H4 (cell line): ENCODE measurements around the gene FAM53B. TPM values are rescaled to one million over a fixed set of nuclear protein-coding genes. Genes with fewer than 3 reads are reported as not detected.

Source experiments
- DNase-seq: peaks from one replicate; pipeline ENCODE4 v3.0.0-alpha.2; 2015; ENCODE audit warnings: low spot score
- total RNA-seq: library from RNA; depleted of rRNA; stranded (reverse); fragments of >200 nt; shearing (Covaris generic); gene quantifications from 2 replicates; pipeline ENCODE4 v1.2.3, GENCODE V29; 2014

The FAM53B gene
- total RNA-seq, 1 experiment from 2014 or later, result 7.4 TPM

GRCh38 chr10:124648738-124649137, 95.4 kb downstream of the FAM53B start:
- DNase-seq, result peak; percentile 46

DNA sequence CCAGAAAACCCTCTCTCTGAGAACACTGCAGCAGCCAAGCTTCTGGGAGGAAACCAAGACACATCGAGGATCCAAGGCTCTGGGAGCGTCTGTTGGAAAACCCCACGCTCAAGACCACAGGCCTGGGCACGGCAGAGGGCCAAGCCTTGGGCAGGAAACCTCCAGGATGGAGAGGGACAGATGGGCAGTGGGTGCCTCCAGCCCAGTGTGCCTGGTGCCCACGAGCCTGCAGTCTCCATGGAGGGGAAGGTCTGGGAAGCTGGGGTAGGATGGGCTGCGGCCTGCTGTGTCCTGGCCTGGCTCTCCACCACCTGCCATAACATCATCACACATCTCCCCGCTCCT, 96.1 kb downstream of the FAM53B start:
- DNase-seq, result no peak

DNA sequence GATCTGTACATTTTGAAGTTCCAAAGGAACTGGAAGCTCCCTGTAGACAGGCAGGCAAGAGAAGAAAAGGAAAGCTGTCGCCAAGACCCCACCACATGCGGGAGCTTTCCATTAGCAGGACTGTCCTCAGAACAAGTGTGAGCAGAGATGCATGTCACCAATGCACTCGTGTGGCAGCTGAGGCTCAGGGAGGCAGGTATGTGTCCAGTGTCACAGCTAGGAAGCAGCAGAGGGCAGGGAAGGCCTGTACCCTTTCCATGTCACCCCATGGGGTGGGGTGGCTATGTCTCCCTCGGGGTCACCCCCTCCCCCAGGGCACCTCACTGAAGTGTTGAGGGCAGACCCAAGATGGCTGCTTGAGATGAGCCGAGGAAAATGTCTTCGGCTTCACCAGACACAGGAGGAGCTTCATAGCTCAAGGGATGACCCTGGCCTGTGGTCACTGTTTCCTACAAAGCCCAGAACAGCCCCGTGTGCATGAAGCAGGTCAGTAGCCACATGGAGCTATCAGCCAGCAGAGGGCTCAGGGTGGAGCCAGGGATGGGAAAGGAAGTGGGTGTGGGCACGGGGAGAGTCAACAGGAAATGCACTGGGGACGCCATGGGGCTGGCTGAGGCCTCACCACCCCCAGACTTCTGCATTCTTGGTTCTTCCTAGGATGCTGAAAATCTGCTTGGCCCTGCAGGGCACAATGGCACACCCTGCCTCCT, 96.6 kb downstream of the FAM53B start:
- DNase-seq, result peak; percentile 57

DNA sequence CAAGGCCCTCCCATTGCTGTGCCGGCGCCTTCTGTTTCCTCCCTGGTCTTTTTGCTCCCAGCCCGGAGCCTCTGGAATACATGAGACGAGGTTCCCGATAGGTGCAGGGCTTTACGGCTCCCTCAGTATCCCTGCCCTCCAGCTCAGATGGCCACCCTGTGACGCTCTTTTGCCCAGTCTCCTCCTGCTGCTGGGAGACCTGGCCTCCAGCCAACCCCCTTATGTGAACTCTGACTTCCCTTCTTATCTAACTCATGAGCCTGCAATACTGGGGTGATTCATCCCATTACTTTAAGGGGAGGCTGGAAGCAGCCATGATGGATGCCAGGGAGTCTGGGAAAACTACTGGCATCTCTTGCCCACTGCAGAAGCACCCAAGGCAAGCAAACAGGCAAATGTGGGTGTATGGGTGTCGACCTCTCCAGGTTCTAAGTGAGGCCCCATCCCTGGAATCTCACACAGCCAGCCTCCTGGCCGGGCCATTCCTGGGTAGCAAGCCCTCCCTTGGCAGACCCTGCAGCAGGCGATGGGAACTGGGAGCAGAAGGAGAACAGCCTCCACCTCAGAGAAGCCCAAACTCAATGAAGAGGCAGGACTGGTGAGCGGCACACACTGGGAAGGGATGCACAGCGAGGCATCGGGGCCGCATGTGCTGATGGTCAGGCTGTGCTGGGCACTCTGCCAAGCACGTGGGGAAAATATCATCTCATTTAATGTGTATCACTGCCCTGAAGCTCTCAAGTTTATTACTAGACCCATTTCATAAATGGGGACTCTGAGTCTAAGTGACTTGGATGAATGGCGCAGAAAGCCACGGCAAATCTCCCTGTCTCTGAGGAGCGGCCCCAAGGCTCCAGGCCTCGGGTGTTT, 97.5 kb downstream of the FAM53B start:
- DNase-seq, result peak; percentile 36

DNA sequence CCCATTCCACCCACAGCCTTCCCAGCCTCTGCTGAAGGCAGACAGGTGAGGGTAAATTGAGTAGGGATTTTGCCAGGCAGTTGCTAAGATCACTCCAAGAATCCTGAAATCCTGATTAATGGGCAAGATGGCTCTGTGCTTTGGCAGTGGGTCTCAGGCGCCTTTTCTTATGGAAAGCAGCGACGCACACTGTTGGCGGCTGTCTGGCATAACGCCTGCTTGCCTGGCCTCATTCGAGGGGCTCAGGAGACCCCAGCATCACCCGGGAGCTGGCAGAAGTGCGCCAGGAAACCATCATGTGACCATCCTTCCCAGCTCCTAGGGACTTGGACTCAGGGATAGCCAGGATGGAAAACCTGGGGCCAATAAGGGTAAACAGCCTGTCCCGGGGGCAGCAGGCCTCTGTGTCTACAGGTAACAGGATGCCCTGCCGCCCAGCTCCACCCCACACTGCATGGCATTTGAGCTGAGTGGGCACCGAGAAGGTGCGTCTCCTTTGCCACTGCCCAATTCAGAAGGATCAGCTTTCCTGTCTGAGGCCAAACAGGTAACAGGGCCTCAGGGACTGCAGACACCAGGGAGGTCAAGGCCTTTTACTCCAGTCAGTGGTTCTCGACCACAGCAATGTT, 98.6 kb downstream of the FAM53B start:
- DNase-seq, result no peak

DNA sequence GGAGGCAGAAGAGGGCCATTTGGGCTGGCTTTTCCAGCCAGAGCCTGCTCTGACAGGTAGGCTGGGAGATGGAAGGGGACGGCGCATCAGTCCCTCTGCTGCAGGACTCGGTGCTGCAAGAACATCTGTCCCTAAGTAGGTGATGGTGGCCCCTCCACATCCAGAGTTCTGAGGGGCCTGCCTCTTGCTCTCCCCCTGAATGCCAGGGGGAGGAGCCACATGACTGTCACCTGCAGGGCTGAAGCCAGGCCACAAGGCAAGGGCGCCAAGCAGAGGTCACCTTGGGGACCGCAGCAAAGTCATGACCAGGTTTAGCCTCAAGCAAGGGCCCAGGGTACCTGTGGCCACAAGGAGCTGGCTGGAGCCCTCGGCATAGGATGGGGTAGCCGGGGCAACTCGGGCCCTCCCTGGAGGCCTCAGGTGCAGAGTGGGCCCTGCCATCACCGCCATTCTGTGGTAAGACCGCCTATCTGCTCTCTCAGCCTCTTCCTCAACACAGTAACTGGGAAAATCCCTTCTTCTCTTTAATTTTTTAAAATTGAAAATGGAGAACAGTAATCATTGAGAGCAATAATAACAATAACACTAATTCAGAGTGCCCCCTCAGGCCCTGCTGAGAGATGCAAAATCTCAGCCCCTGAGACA, 99.3 kb downstream of the FAM53B start:
- no peak for DNase-seq

DNA sequence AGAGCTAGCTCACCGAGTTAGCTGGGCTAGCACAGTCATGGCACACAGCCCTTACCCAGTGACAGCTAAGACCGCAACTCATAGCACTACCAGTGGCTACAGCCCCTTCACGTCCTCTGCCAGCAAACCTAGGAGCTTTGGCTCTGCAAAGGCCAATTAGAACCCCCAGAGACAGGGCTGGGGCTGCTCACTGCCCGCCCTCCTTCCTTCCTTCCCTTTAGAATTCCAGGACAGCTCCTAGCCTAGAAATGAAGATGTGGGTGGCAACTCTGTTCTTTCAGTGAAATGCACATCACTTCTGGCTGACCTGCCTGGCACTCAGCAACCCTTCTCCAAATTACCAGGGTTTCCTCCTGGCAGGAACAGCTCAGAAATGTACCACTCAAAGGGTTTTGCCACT, 99.9 kb downstream of the FAM53B start:
- DNase-seq, result no peak

DNA sequence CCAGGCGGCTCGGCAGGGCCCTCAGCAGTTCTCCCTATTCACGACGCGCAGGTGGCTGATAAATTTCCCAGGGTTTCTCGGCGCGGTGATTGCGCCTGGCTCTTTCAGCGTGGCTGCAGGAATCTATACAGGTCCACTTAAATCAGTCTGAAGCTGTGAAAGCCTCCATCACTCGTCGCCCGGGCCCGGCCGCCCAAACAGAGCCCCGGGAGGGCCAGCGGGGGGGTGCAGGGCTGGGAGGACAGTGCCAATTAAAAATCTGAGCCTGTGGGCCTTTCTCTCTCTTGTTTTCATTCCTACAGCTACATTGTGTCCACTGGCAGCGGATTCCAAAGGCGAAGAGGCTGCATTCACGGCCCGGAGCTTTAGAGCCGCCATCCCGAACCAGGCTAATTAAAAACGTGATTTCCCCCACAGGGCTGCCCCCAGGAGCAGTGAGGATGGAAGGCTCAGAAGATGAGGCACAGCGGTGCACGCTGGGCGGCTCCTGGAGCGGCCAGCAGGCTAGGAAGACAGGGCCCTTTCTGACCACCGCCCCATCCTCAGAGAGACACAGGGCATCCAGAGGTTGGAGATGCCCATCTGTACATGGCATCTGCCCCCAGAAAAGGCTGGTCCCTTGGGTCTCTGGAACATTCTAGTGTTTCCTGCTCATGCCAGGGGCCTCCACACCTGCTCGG, 100.7 kb downstream of the FAM53B start:
- DNase-seq, result no peak

DNA sequence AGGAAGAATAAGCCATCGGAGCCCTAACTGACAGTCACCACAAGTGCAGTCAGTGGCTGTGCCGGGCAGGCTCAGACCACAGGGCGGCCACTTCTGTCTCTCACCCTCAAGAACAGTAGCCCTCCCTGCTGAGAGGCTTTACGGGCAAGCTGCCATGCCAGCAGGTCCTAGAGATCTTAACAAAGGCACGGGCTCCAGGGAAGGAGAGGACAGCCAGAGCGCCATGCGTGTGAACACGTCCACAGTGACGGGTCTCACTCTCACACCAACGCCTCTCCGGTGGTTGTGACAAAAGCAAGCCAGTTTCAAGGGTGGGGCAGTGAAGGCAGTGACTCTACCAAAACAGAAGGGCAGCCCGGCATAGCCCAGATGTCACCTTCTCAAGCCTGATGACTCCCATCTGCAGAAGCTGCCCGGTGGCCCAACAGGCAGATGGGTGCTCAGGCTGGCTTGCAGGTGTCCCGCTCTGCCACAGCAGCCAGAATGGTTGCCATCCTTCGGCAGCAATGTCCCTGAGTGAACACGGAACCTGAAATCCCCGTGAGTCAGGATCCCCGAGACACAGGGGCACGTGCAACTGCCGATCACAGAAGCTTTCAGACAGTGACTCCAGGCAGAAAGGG, 102.0 kb downstream of the FAM53B start:
- DNase-seq, result no peak

- DNase-seq, result no peak
Measured at GRCh38 chr10:124641282-124642087, 102.7 kb downstream of the FAM53B start.

- no peak for DNase-seq
Measured at GRCh38 chr10:124640538-124641231, 103.5 kb downstream of the FAM53B start.

DNA sequence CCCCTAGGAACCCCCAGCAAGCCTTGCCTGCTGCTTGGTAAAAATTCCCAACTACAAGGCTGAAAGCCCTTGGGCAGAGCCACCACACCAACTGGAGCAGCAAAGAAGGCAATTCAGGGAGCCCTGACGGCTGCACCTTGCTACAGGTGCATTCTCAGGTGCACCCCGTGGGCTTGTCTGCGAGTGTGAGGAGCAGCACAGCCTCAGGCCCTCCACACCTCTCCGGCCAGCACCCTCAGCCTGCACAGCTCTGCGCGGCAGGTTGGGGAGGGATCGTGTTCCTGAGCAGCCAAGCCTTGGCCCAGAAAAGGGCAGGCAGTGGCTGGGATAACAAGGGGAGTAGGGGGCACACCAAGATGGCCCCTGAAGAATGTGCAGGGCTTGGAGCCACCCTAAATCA, 104.1 kb downstream of the FAM53B start:
- no peak for DNase-seq

- no peak for DNase-seq
Measured at GRCh38 chr10:124639646-124640045, 104.5 kb downstream of the FAM53B start.

DNA sequence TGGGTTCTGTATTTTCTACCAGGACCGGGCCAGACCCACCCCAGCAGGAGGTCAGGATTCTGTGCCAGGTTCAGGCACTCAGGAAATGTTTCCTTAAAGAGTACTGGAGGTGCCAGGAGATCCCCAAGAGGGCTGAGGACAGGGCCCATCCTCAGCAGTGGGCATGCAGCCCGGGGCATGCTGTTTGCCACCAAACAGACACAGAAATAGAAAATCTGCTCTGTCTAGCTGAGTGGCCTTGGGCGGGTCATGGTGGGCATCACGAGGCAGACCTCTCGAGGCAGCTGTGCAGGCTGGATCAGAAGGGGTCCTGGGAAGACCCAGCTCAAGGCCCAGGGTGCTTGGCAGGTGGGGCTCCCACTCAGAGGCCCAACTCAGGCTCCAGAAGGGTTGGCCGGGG, 105.0 kb downstream of the FAM53B start:
- no peak for DNase-seq

DNA sequence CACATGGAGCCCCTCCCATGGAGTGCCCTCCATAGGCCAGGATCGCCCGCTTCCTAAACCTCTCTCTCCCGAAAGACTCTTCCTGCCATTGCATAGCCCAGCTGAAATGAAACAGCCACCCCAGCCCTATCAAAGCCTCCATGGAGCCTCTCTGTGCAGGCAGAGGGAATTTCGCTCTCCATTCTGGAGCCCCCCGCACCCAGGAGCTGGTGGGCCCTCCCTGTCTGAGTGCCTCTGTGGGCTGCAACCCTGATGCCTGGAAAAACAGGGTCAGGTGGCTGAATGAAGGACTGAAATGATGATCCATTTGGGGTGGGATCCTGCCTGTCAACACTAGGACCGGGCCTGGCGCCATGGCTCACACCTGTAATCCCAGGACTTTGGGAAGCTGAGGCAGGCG, 106.4 kb downstream of the FAM53B start:
- no peak for DNase-seq

- no peak for DNase-seq
Measured at GRCh38 chr10:124637091-124637700, 107.0 kb downstream of the FAM53B start.

GRCh38 chr10:124636271-124636995, 107.7 kb downstream of the FAM53B start:
- DNase-seq, result no peak

- no peak for DNase-seq
Measured at GRCh38 chr10:124632566-124632965, 111.6 kb downstream of the FAM53B start.
